ENCODE data around the gene UQCRFS1. TPM values are rescaled to one million over a fixed set of nuclear protein-coding genes. Genes with fewer than 3 reads are reported as not detected.
"Not testable (repeated sequence)": the region's sequence is repeated elsewhere in the genome, so short reads cannot be mapped to it uniquely, and the experiment has no call there.

The UQCRFS1 gene
- total RNA-seq, 1 experiment from 2014 or later: 44.0 TPM

DNA sequence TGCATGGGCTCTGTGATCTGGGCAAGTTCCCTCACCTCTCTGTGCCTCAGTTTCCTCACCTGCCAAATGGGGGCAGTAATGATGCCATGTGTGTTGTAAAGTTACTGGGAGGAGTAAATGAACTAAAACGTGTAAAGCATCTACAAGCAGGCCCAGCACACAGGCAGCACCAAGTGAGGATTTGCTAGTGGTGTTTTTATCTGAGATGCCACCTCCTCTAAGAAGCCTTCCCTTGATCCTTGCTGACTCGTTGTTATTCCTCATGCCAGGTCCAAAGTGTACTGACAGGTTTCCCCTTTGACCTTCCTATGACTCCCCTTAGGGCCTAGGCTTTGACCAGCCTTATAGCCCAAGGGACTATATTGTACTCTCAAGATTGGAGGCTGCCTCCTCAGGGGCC lies 1.5 kb upstream of the UQCRFS1 start:
- DNase-seq: no peak
- peaks cover 6% of the 10 kb centered on the region for H3K9me3 Mint-ChIP-seq (ENCODE audit: unreplicated experiment)

DNA sequence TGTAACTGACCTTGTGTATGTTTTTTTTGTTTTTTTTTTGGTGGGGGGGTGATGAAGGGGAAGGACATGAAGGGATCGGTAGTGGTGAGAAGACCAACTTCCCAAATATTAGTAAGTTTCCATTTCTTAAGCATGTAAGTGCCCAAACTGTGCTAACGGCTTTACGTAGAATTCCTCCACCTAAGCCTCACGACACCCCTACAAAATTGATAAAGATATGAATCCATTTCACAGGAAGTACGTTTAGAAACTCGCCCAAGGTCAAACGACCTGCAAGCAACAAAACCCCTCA lies 649 bp downstream of the UQCRFS1 start:
- no peak for DNase-seq
- Histone ChIP-seq H3K4me1 (peaks cover 5% of the 10 kb centered on the region), H3K4me3 (ENCODE audit: low read depth, low read length) (peak overlapping the region; percentile 94), H3K9me3 (no peaks in the 10 kb centered on the region), H3K27me3 (replicated peaks; ENCODE audit: control insufficient read depth, insufficient read depth, low read length) (no peaks in the 10 kb centered on the region), H3K36me3 (ENCODE audit: control insufficient read depth, insufficient read depth, low read length) (no peaks in the 10 kb centered on the region)
- Mint-ChIP-seq H3K4me3 (ENCODE audit: unreplicated experiment) (peak overlapping the region; percentile 93), H3K4me1 (ENCODE audit: low read depth, unreplicated experiment) (peaks cover 16% of the 10 kb centered on the region), H3K36me3 (ENCODE audit: insufficient read depth, unreplicated experiment) (peaks cover 14% of the 10 kb centered on the region), H3K27me3 (ENCODE audit: insufficient read depth, unreplicated experiment) (no peaks in the 10 kb centered on the region), H3K27ac (ENCODE audit: unreplicated experiment) (peak overlapping the region; percentile 74), H3K9me3 (ENCODE audit: unreplicated experiment) (peaks cover 6% of the 10 kb centered on the region)
- TF ChIP-seq CTCF (IDR thresholded peaks at IDR 0.05; ENCODE audit: insufficient read depth in 1 of 2, low read depth in 1 of 2, low read length in 1 of 2, severe bottlenecking in 1 of 2, unreplicated experiment in 1 of 2): no peak
- ChIA-PET CTCF (interaction anchor here (1.0 kb wide), 1 partner anchor 51 kb away, joined by 3 read pairs; no protein-coding TSS in a partner anchor), POLR2A (no interaction called here)
- BruUV-seq (replicated peaks): no TSS peak
- intact Hi-C loops (cut with micrococcal nuclease; ENCODE audit: unreplicated experiment): no loop called here

More for the DNA sequence above, 1.5 kb upstream of the UQCRFS1 start:
- H3K36me3 ChIP-seq (ENCODE audit: control insufficient read depth, insufficient read depth, low read length): no peaks in the 10 kb centered on the region
- H3K4me1 ChIP-seq: peaks cover 5% of the 10 kb centered on the region
- no peak overlapping the region for H3K27ac Mint-ChIP-seq (ENCODE audit: unreplicated experiment)
- ChIA-PET POLR2A (no interaction called here), CTCF (no interaction called here)
- peaks cover 16% of the 10 kb centered on the region for H3K4me1 Mint-ChIP-seq (ENCODE audit: low read depth, unreplicated experiment)
- peak overlapping the region; percentile 93 for H3K4me3 Mint-ChIP-seq (ENCODE audit: unreplicated experiment)
- intact Hi-C loops (cut with micrococcal nuclease; ENCODE audit: unreplicated experiment): no loop called here
- no peaks in the 10 kb centered on the region for H3K9me3 ChIP-seq
- peaks cover 14% of the 10 kb centered on the region for H3K36me3 Mint-ChIP-seq (ENCODE audit: insufficient read depth, unreplicated experiment)
- H3K27me3 Mint-ChIP-seq (ENCODE audit: insufficient read depth, unreplicated experiment): peaks cover 3% of the 10 kb centered on the region
- H3K4me3 ChIP-seq (ENCODE audit: low read depth, low read length): no peak overlapping the region
- no peak for TF ChIP-seq CTCF (IDR thresholded peaks at IDR 0.05; ENCODE audit: insufficient read depth in 1 of 2, low read depth in 1 of 2, low read length in 1 of 2, severe bottlenecking in 1 of 2, unreplicated experiment in 1 of 2)
- H3K27me3 ChIP-seq (replicated peaks; ENCODE audit: control insufficient read depth, insufficient read depth, low read length): no peaks in the 10 kb centered on the region; the same call in 1 of the 2 replicates
- no TSS peak for BruUV-seq (replicated peaks)

- Mint-ChIP-seq H3K4me3 (ENCODE audit: unreplicated experiment) (peak overlapping the region; percentile 93), H3K36me3 (ENCODE audit: insufficient read depth, unreplicated experiment) (peaks cover 17% of the 10 kb centered on the region), H3K27me3 (ENCODE audit: insufficient read depth, unreplicated experiment) (no peaks in the 10 kb centered on the region), H3K27ac (ENCODE audit: unreplicated experiment) (peak overlapping the region; percentile 74), H3K4me1 (ENCODE audit: low read depth, unreplicated experiment) (peaks cover 16% of the 10 kb centered on the region), H3K9me3 (ENCODE audit: unreplicated experiment) (peaks cover 6% of the 10 kb centered on the region)
- Histone ChIP-seq H3K36me3 (ENCODE audit: control insufficient read depth, insufficient read depth, low read length) (no peaks in the 10 kb centered on the region), H3K4me3 (ENCODE audit: low read depth, low read length) (peak overlapping the region; percentile 94), H3K27me3 (replicated peaks; ENCODE audit: control insufficient read depth, insufficient read depth, low read length) (no peaks in the 10 kb centered on the region), H3K4me1 (peaks cover 5% of the 10 kb centered on the region), H3K9me3 (no peaks in the 10 kb centered on the region)
- ChIA-PET CTCF (interaction anchor here (1.0 kb wide), 1 partner anchor 51 kb away, joined by 3 read pairs; no protein-coding TSS in a partner anchor), POLR2A (no interaction called here)
- intact Hi-C loops (cut with micrococcal nuclease; ENCODE audit: unreplicated experiment): no loop called here
- TF ChIP-seq CTCF (IDR thresholded peaks at IDR 0.05; ENCODE audit: insufficient read depth in 1 of 2, low read depth in 1 of 2, low read length in 1 of 2, severe bottlenecking in 1 of 2, unreplicated experiment in 1 of 2): no peak
- TSS peak; percentile 57 for BruUV-seq (replicated peaks)
- DNase-seq: peak in 1 of 2 experiments; percentile 10
These were observed 1.2 kb downstream of the UQCRFS1 start for GRCh38 chr19:29211562-29212355.

DNA sequence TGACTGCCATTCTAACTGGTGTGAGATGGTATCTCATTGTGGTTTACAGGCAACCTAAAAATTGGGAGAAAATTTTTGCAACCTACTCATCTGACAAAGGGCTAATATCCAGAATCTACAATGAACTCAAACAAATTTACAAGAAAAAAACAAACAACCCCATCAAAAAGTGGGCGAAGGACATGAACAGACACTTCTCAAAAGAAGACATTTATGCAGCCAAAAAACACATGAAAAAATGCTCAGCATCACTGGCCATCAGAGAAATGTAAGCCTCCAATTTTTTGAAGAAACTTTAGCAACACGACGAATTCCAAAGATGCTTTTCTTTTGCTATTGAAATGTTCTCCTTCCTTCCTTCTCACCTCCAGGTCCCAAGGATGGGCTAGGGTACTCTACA lies 1.9 kb downstream of the UQCRFS1 start:
- H3K4me1 Mint-ChIP-seq (ENCODE audit: low read depth, unreplicated experiment): peaks cover 11% of the 10 kb centered on the region
- BruUV-seq (replicated peaks); H3K36me3 ChIP-seq (ENCODE audit: control insufficient read depth, insufficient read depth, low read length); H3K9me3 Mint-ChIP-seq (ENCODE audit: unreplicated experiment); CTCF ChIA-PET; intact Hi-C loops (cut with micrococcal nuclease; ENCODE audit: unreplicated experiment); H3K27me3 Mint-ChIP-seq (ENCODE audit: insufficient read depth, unreplicated experiment); POLR2A ChIA-PET; H3K27me3 ChIP-seq (replicated peaks; ENCODE audit: control insufficient read depth, insufficient read depth, low read length); H3K9me3 ChIP-seq; H3K4me1 ChIP-seq; DNase-seq: not testable (repeated sequence)
- H3K36me3 Mint-ChIP-seq (ENCODE audit: insufficient read depth, unreplicated experiment): peaks cover 24% of the 10 kb centered on the region
- peak overlapping the region; percentile 93 for H3K4me3 Mint-ChIP-seq (ENCODE audit: unreplicated experiment)
- peak overlapping the region; percentile 74 for H3K27ac Mint-ChIP-seq (ENCODE audit: unreplicated experiment)
- peak overlapping the region; percentile 94; the same call in 1 of the 2 replicates for H3K4me3 ChIP-seq (ENCODE audit: low read depth, low read length)

DNA sequence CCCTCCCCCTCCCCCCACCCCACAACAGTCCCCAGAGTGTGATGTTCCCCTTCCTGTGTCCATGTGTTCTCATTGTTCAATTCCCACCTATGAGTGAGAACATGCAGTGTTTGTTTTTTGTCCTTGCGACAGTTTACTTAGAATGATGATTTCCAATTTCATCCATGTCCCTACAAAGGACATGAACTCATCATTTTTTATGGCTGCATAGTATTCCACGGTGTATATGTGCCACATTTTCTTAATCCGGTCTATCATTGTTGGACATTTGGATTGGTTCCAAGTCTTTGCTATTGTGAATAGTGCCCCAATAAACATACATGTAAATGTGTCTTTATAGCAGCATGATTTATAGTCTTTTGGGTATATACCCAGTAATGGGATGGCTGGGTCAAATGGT lies 2.4 kb downstream of the UQCRFS1 start:
- H3K27me3 ChIP-seq (replicated peaks; ENCODE audit: control insufficient read depth, insufficient read depth, low read length); H3K4me3 ChIP-seq (ENCODE audit: low read depth, low read length); H3K27me3 Mint-ChIP-seq (ENCODE audit: insufficient read depth, unreplicated experiment); intact Hi-C loops (cut with micrococcal nuclease; ENCODE audit: unreplicated experiment); H3K4me3 Mint-ChIP-seq (ENCODE audit: unreplicated experiment); H3K36me3 ChIP-seq (ENCODE audit: control insufficient read depth, insufficient read depth, low read length); H3K4me1 ChIP-seq; H3K9me3 ChIP-seq; BruUV-seq (replicated peaks); H3K27ac Mint-ChIP-seq (ENCODE audit: unreplicated experiment); DNase-seq; H3K9me3 Mint-ChIP-seq (ENCODE audit: unreplicated experiment); H3K4me1 Mint-ChIP-seq (ENCODE audit: low read depth, unreplicated experiment); CTCF ChIA-PET; POLR2A ChIA-PET: not testable (repeated sequence)
- peaks cover 29% of the 10 kb centered on the region for H3K36me3 Mint-ChIP-seq (ENCODE audit: insufficient read depth, unreplicated experiment)
